ENCODE results near the gene SPACA5.
"Not testable (repeated sequence)": the region's sequence is repeated elsewhere in the genome, so short reads cannot be mapped to it uniquely, and the experiment has no call there.

Gene SPACA5

GRCh38 chrX:48006688-48007087 lies at the start of gene SPACA5:
Gene SPACA5 (plus strand): TSS chrX:48006988. CDS start chrX:48007803, 815 bp downstream.
- not testable (repeated sequence) for H3K27ac ChIP-seq; H3K4me3 ChIP-seq (ENCODE audit: low read depth, low read length); DNase-seq; H3K36me3 ChIP-seq; H3K27me3 ChIP-seq (ENCODE audit: insufficient read depth, low read depth, severe bottlenecking); H3K9me3 ChIP-seq (ENCODE audit: severe bottlenecking)

GRCh38 chrX:47958206-47958605 lies 48.6 kb upstream of the SPACA5 start:
- H3K27ac ChIP-seq; H3K9me3 ChIP-seq (ENCODE audit: severe bottlenecking); H3K27me3 ChIP-seq (ENCODE audit: insufficient read depth, low read depth, severe bottlenecking); H3K4me3 ChIP-seq (ENCODE audit: low read depth, low read length); H3K36me3 ChIP-seq: not testable (repeated sequence)
- DNase-seq = peak; percentile 69

- no peaks in the 10 kb centered on the region for H3K27me3 ChIP-seq (ENCODE audit: insufficient read depth, low read depth, severe bottlenecking)
- TF ChIP-seq CTCF (IDR thresholded peaks at IDR 0.05; ENCODE audit: low read depth, low read length) = peak; percentile 46; the same call in 1 of the 2 replicates
- H3K4me3 ChIP-seq (ENCODE audit: low read depth, low read length) = no peak overlapping the region
- DNase-seq = no peak
- no peak overlapping the region for H3K27ac ChIP-seq
- no peaks in the 10 kb centered on the region for H3K36me3 ChIP-seq
- no peaks in the 10 kb centered on the region for H3K9me3 ChIP-seq (ENCODE audit: severe bottlenecking)
These were observed 47.9 kb upstream of the SPACA5 start for GRCh38 chrX:47958761-47959342.

GRCh38 chrX:47960406-47960805 lies 46.4 kb upstream of the SPACA5 start:
- Histone ChIP-seq H3K27ac (no peak overlapping the region), H3K9me3 (ENCODE audit: severe bottlenecking) (peaks cover under 1% of the 10 kb centered on the region), H3K27me3 (ENCODE audit: insufficient read depth, low read depth, severe bottlenecking) (no peaks in the 10 kb centered on the region), H3K4me3 (ENCODE audit: low read depth, low read length) (no peak overlapping the region), H3K36me3 (no peaks in the 10 kb centered on the region)
- DNase-seq = no peak
- no peak for TF ChIP-seq CTCF (IDR thresholded peaks at IDR 0.05; ENCODE audit: low read depth, low read length)

GRCh38 chrX:47961830-47962229 lies 45.0 kb upstream of the SPACA5 start:
- H3K27me3 ChIP-seq (ENCODE audit: insufficient read depth, low read depth, severe bottlenecking); H3K4me3 ChIP-seq (ENCODE audit: low read depth, low read length); H3K27ac ChIP-seq; DNase-seq; H3K9me3 ChIP-seq (ENCODE audit: severe bottlenecking); H3K36me3 ChIP-seq: not testable (repeated sequence)

GRCh38 chrX:47965526-47965925 lies 41.3 kb upstream of the SPACA5 start:
- not testable (repeated sequence) for DNase-seq

GRCh38 chrX:47973235-47973634 lies 33.6 kb upstream of the SPACA5 start:
- peaks cover 14% of the 10 kb centered on the region for H3K9me3 ChIP-seq (ENCODE audit: severe bottlenecking)
- H3K27me3 ChIP-seq (ENCODE audit: insufficient read depth, low read depth, severe bottlenecking) = no peaks in the 10 kb centered on the region
- H3K36me3 ChIP-seq = peaks cover 5% of the 10 kb centered on the region; the same call in 1 of the 2 replicates
- TF ChIP-seq CTCF (IDR thresholded peaks at IDR 0.05; ENCODE audit: low read depth, low read length) = no peak
- H3K27ac ChIP-seq = no peak overlapping the region
- no peak overlapping the region for H3K4me3 ChIP-seq (ENCODE audit: low read depth, low read length)
- no peak for DNase-seq

More at GRCh38 chrX:47965526-47965925, 41.3 kb upstream of the SPACA5 start:
- not testable (repeated sequence) for H3K27me3 ChIP-seq (ENCODE audit: insufficient read depth, low read depth, severe bottlenecking); H3K4me3 ChIP-seq (ENCODE audit: low read depth, low read length); H3K36me3 ChIP-seq; H3K9me3 ChIP-seq (ENCODE audit: severe bottlenecking); H3K27ac ChIP-seq

Data from WERI-Rb-1 (cell line).